AG09309 (cell line): ENCODE data around the gene SNX13.

ENCODE experiments used
- DNase-seq: peaks from one replicate; pipeline ENCODE4 v3.0.0-alpha.2; 2010; ENCODE audit warnings: low read depth
- H3K4me3 ChIP-seq: 2 replicates; pipeline ENCODE4 v1.5.1; 2011; ENCODE audit warnings: mild to moderate bottlenecking, low read depth, low read length, moderate library complexity; ENCODE audit not compliant: control insufficient read depth
- CTCF ChIP-seq: IDR thresholded peaks from 2 replicates; pipeline ENCODE4 v1.5.1; 2011; ENCODE audit warnings: mild to moderate bottlenecking, low read depth, low read length, inconsistent platforms; ENCODE audit not compliant: insufficient read depth, control insufficient read depth; ENCODE audit errors: missing control alignments

The SNX13 gene

GRCh38 chr7:17940302-17940883 lies at the start of gene SNX13:
Gene SNX13, minus strand, starts transcription at chr7:17940494. Its CDS starts 199 bp downstream, at chr7:17940295.
- peak; percentile 61 for DNase-seq
- H3K4me3 ChIP-seq: peak within 1 kb of the TSS; percentile 88
- peak; percentile 29 for TF ChIP-seq CTCF

GRCh38 chr7:17989546-17989945 lies 49.3 kb upstream of the SNX13 start:
- no peak overlapping the region for H3K4me3 ChIP-seq
- no peak for TF ChIP-seq CTCF
- no peak for DNase-seq

- no peak for DNase-seq
- no peak overlapping the region for H3K4me3 ChIP-seq
- no peak for TF ChIP-seq CTCF
Measured at GRCh38 chr7:17988858-17989257, 48.6 kb upstream of the SNX13 start.

GRCh38 chr7:17988141-17988540 lies 47.8 kb upstream of the SNX13 start:
- DNase-seq: no peak
- TF ChIP-seq CTCF: no peak
- H3K4me3 ChIP-seq: no peak overlapping the region

- TF ChIP-seq CTCF: no peak
- no peak overlapping the region for H3K4me3 ChIP-seq
- DNase-seq: peak; percentile 75
Measured at GRCh38 chr7:17986851-17987250, 46.6 kb upstream of the SNX13 start.

GRCh38 chr7:17985473-17986239 lies 45.4 kb upstream of the SNX13 start:
- TF ChIP-seq CTCF: no peak
- no peak for DNase-seq
- H3K4me3 ChIP-seq: no peak overlapping the region
